Measurements from ENCODE around the gene KCNAB1. TPM values are rescaled to one million over a fixed set of nuclear protein-coding genes. Genes with fewer than 3 reads are reported as not detected.

Gene KCNAB1
- total and polyA plus RNA-seq, 2 of the 8 experiments (the other 6 are each of a cell fraction or from before 2014, with no cell fraction given): 0.51 to 2.3 TPM

- CTCF ChIA-PET (ENCODE audit: partially characterized antibody): no interaction called here
- no peak overlapping the region for H3K56ac ChIP-seq (replicated peaks; ENCODE audit: insufficient read length, low read depth, low read length)
- H3K4me1 ChIP-seq (replicated peaks in 1 of 4; ENCODE audit: control insufficient read depth in 3 of 4, insufficient read depth in 4 of 4, low read length in 3 of 4): no peaks in the 10 kb centered on the region
- H3K36me3 ChIP-seq (ENCODE audit: control insufficient read depth in 2 of 4, insufficient read depth in 4 of 4, low read length in 3 of 4): no peaks in the 10 kb centered on the region
- H4K8ac ChIP-seq (ENCODE audit: extremely low read depth, insufficient read depth, low read length): no peak overlapping the region
- no peak overlapping the region for H3K4me2 ChIP-seq (ENCODE audit: insufficient read depth in 1 of 2, low read depth in 2 of 2, low read length in 2 of 2)
- H2BK20ac ChIP-seq (ENCODE audit: low read length): no peak overlapping the region
- no peak overlapping the region for H3K4me3 ChIP-seq (ENCODE audit: extremely low read depth in 1 of 4, insufficient read depth in 2 of 4, low read depth in 3 of 4, low read length in 4 of 4)
- H3K27ac ChIP-seq (ENCODE audit: low read depth, low read length): no peak overlapping the region
- FAIRE-seq: no peak
- POLR2A ChIA-PET (ENCODE audit: partially characterized antibody): no interaction called here
- H3K79me2 ChIP-seq (ENCODE audit: control insufficient read depth in 1 of 2, insufficient read depth in 2 of 2, low read length in 2 of 2): no peaks in the 10 kb centered on the region
- no peak overlapping the region for H3K4ac ChIP-seq (replicated peaks; ENCODE audit: insufficient read length, low read depth, low read length)
- no peaks in the 10 kb centered on the region for H3K79me1 ChIP-seq (ENCODE audit: low read depth, low read length)
- H2BK15ac ChIP-seq (ENCODE audit: low read length): no peak overlapping the region
- no peak overlapping the region for H2AFZ ChIP-seq (ENCODE audit: low read length)
- no peak overlapping the region for H2AK5ac ChIP-seq (ENCODE audit: low read depth, low read length)
- H3K9ac ChIP-seq (replicated peaks in 1 of 4; ENCODE audit: extremely low read depth in 1 of 4, low read depth in 3 of 4, low read length in 3 of 4): no peak overlapping the region
- H2BK12ac ChIP-seq (ENCODE audit: low read depth, low read length): no peak overlapping the region
- no peak for DNase-seq (ENCODE audit: low read depth in 1 of 2, low spot score in 2 of 2)
- H2BK120ac ChIP-seq (replicated peaks; ENCODE audit: low read depth, low read length): no peak overlapping the region
- H2BK5ac ChIP-seq (ENCODE audit: low read depth, low read length): no peak overlapping the region
- no peak overlapping the region for H4K91ac ChIP-seq (replicated peaks; ENCODE audit: insufficient read length, low read length)
- no peaks in the 10 kb centered on the region for H4K20me1 ChIP-seq (replicated peaks in 1 of 2; ENCODE audit: control insufficient read depth in 1 of 2, insufficient read depth in 2 of 2, low read length in 2 of 2)
- H3K9me3 ChIP-seq (ENCODE audit: insufficient read depth in 2 of 2, low read depth in 1 of 2, low read length in 1 of 2): no peaks in the 10 kb centered on the region
- no peak overlapping the region for H3K14ac ChIP-seq (ENCODE audit: insufficient read length)
- H3K18ac ChIP-seq (ENCODE audit: extremely low read depth, low read length): no peak overlapping the region
- WGBS, 2 experiments (ENCODE audit: extremely low coverage in 1 of 2, insufficient coverage in 1 of 2, insufficient read length in 1 of 2, insufficient replicate concordance in 2 of 2, low coverage in 1 of 2, low lambda C conversion rate in 2 of 2, missing lambda C conversion rate in 1 of 2): 91% methylated on average over 2 of the region's 2 CpGs; no CpG with 5 or more reads in 1 of the 2 experiments
- H3K23me2 ChIP-seq (ENCODE audit: low read depth, low read length): no peaks in the 10 kb centered on the region
- H4K5ac ChIP-seq (ENCODE audit: insufficient read length, low read depth, low read length): no peak overlapping the region
- no peak overlapping the region for H3K23ac ChIP-seq (ENCODE audit: insufficient read length)
- H3K27me3 ChIP-seq (replicated peaks in 1 of 4; ENCODE audit: control insufficient read depth in 3 of 4, extremely low read depth in 1 of 4, insufficient read depth in 3 of 4, low read length in 3 of 4): no peaks in the 10 kb centered on the region
- no peak for TF ChIP-seq SIX5 (IDR thresholded peaks at IDR 0.05; ENCODE audit: low read depth, low read length)
- TF ChIP-seq EGR1 (IDR thresholded peaks at IDR 0.05; ENCODE audit: borderline replicate concordance, low read depth, low read length): no peak
- no peak for TF ChIP-seq SIN3A (conservative IDR thresholded peaks at IDR 0.05 in 1 of 2, IDR thresholded peaks at IDR 0.05 in 1 of 2; ENCODE audit: low read depth in 1 of 2, low read length in 2 of 2)
- TF ChIP-seq NRF1 (IDR thresholded peaks at IDR 0.05; ENCODE audit: low read depth, low read length): no peak
- no peak for TF ChIP-seq GABPA (IDR thresholded peaks at IDR 0.05; ENCODE audit: borderline replicate concordance, insufficient read depth, low read length)
- TF ChIP-seq ASH2L (IDR thresholded peaks at IDR 0.05; ENCODE audit: low read length): no peak
- TF ChIP-seq SRF (IDR thresholded peaks at IDR 0.05; ENCODE audit: low read depth, low read length): no peak
- TF ChIP-seq SAP30 (IDR thresholded peaks at IDR 0.05; ENCODE audit: insufficient read depth, insufficient replicate concordance, low read length): no peak
- TF ChIP-seq BCL11A (IDR thresholded peaks at IDR 0.05; ENCODE audit: low read depth in 2 of 2, low read length in 2 of 2): no peak
- TF ChIP-seq FOSL1 (IDR thresholded peaks at IDR 0.05; ENCODE audit: insufficient read depth, low read depth, low read length): no peak
- TF ChIP-seq RFX5 (IDR thresholded peaks at IDR 0.05; ENCODE audit: borderline replicate concordance, low read depth, low read length): no peak
- no peak for TF ChIP-seq EP300 (IDR thresholded peaks at IDR 0.05; ENCODE audit: borderline replicate concordance in 1 of 2, low read depth in 2 of 2, low read length in 2 of 2)
- TF ChIP-seq USF2 (IDR thresholded peaks at IDR 0.05; ENCODE audit: low read length): no peak
- no peak for TF ChIP-seq CREB1 (IDR thresholded peaks at IDR 0.05)
These were observed 441.2 kb downstream of the KCNAB1 start for GRCh38 chr3:156561533-156561932.

All from H1 (cell line).